Motor neuron (in vitro differentiated cells): ENCODE results near the gene SPOCK2. TPM values are rescaled to one million over a fixed set of nuclear protein-coding genes. Genes with fewer than 3 reads are reported as not detected.

Experiments
- ATAC-seq, 8 experiments: fragments of 200-7000 bp; cut with Tn5 transposase; replicated peaks in 6 of 8; 2 replicates each; pipeline ENCODE4 v1.8.0; 2021; ENCODE audit warnings: mild to moderate bottlenecking in 8 of 8, moderate library complexity in 8 of 8
- H3K27ac ChIP-seq, 2 donors: fragments of 250-450 bp; sonication (Bioruptor Pico); 2 replicates each; pipeline ENCODE4 v1.9.0; 2021; ENCODE audit warnings: antibody characterized with exemption in 2 of 2, mild to moderate bottlenecking in 2 of 2, moderate library complexity in 1 of 2
- H3K4me1 ChIP-seq, 2 donors: fragments of 250-450 bp; sonication (Bioruptor Pico); replicated peaks in 1 of 2; 2 replicates each; pipeline ENCODE4 v1.6.1; 2021; ENCODE audit warnings: antibody characterized with exemption in 2 of 2, mild to moderate bottlenecking in 2 of 2, moderate library complexity in 1 of 2
- H3K4me3 ChIP-seq, 5 donors: fragments of 250-450 bp; sonication (Bioruptor Pico); 2 replicates each; pipeline ENCODE4 v1.9.0; 2021; ENCODE audit warnings: antibody characterized with exemption in 5 of 5, mild to moderate bottlenecking in 5 of 5, moderate library complexity in 4 of 5
- WGBS, 10 experiments: fragments of 450-650 bp; shearing (Covaris generic); methylation state at CpG; one replicate each; pipeline ENCODE4 v1.0.0; 2022; 5-methylcytosine and 5-hydroxymethylcytosine counted together
- in situ Hi-C, 9 experiments: fragments of 400-800 bp; cut with MboI; loops; one replicate each; pipeline ENCODE4 v1.15.0; 2021; ENCODE audit warnings: low sequenced_read_pairs in 9 of 9, low pct_unique_long_range_greater_than_20kb in 2 of 9; ENCODE audit not compliant: unreplicated experiment in 9 of 9
- total RNA-seq, 8 experiments: library from RNA; unstranded; fragments of 300-600 nt; gene quantifications; 2 replicates each; pipeline versions ENCODE4 v1.2.3 to v1.2.4, GENCODE V29; 2022

Gene SPOCK2
- total RNA-seq, 8 experiments from 2014 or later, result 0.58 to 93.2 (median 23.3) TPM

GRCh38 chr10:72061930-72062329, 26.4 kb downstream of the SPOCK2 start:
- ATAC-seq, result peak in 4 of 8 experiments; percentile 15 to 31 (median 20)
- in situ Hi-C loops, result loop anchor here in 1 of 9 experiments (25.0 kb wide), 1 partner anchor 275 kb away; no protein-coding TSS in a partner anchor
- H3K27ac ChIP-seq, result no peak overlapping the region
- 60 to 100% (median 76%) methylated on average over 1 to 9 of the region's 9 CpGs; no CpG with 5 or more reads in 6 of the 10 experiments for WGBS, 10 experiments
- peaks cover 5 to 9% of the 10 kb centered on the region in 2 donors for H3K4me1 ChIP-seq
- no peak overlapping the region for H3K4me3 ChIP-seq

GRCh38 chr10:72061491-72061890, 26.9 kb downstream of the SPOCK2 start:
- Histone ChIP-seq H3K27ac (no peak overlapping the region), H3K4me1 (peaks cover 5 to 9% of the 10 kb centered on the region in 2 donors), H3K4me3 (no peak overlapping the region)
- WGBS, 10 experiments, result 80 to 90% methylated on average over 2 of the region's 5 CpGs; no CpG with 5 or more reads in 8 of the 10 experiments
- in situ Hi-C loops, result loop anchor here in 1 of 9 experiments (25.0 kb wide), 1 partner anchor 276 kb away; no protein-coding TSS in a partner anchor
- peak in 6 of 8 experiments; percentile 28 to 42 (median 32) for ATAC-seq

GRCh38 chr10:72059843-72060822, 28.2 kb downstream of the SPOCK2 start:
- Histone ChIP-seq H3K4me1 (peaks cover 5 to 9% of the 10 kb centered on the region in 2 donors), H3K4me3 (no peak overlapping the region), H3K27ac (no peak overlapping the region)
- in situ Hi-C loops, result loop anchor here in 1 of 9 experiments (25.0 kb wide), 1 partner anchor 277 kb away; no protein-coding TSS in a partner anchor
- no peak for ATAC-seq
- WGBS, 10 experiments, result 30 to 100% (median 86%) methylated on average over 1 to 8 of the region's 19 CpGs; no CpG with 5 or more reads in 2 of the 10 experiments

- ATAC-seq, result no peak
- Histone ChIP-seq H3K4me1 (peaks cover 6 to 9% of the 10 kb centered on the region in 2 donors), H3K4me3 (no peak overlapping the region), H3K27ac (no peak overlapping the region)
- in situ Hi-C loops, result loop anchor here in 1 of 9 experiments (25.0 kb wide), 1 partner anchor 278 kb away; no protein-coding TSS in a partner anchor
- 20 to 100% (median 83%) methylated on average over 1 to 7 of the region's 21 CpGs; no CpG with 5 or more reads in 3 of the 10 experiments for WGBS, 10 experiments
Measured at GRCh38 chr10:72058989-72059842, 29.1 kb downstream of the SPOCK2 start.

- H3K4me1 ChIP-seq, result peaks cover 9 to 12% of the 10 kb centered on the region in 2 donors
- WGBS, 10 experiments, result 65 to 98% (median 93%) methylated on average over 5 to 11 of the region's 12 CpGs; no CpG with 5 or more reads in 1 of the 10 experiments
- ATAC-seq, result no peak
- in situ Hi-C loops, result loop anchor here in 1 of 9 experiments (25.0 kb wide), 1 partner anchor 279 kb away; no protein-coding TSS in a partner anchor
- H3K4me3 ChIP-seq, result no peak overlapping the region
- no peak overlapping the region for H3K27ac ChIP-seq
Measured at GRCh38 chr10:72058347-72058898, 29.9 kb downstream of the SPOCK2 start.

- WGBS, 10 experiments, result 83 to 100% (median 87%) methylated on average over 2 to 11 of the region's 25 CpGs; no CpG with 5 or more reads in 5 of the 10 experiments
- no peak overlapping the region for H3K27ac ChIP-seq
- no peak overlapping the region for H3K4me3 ChIP-seq
- no peak for ATAC-seq
- in situ Hi-C loops, result loop anchor here in 1 of 9 experiments (25.0 kb wide), 1 partner anchor 280 kb away; no protein-coding TSS in a partner anchor
- H3K4me1 ChIP-seq, result peaks cover 8 to 9% of the 10 kb centered on the region in 2 donors
Measured at GRCh38 chr10:72056932-72057751, 31.2 kb downstream of the SPOCK2 start.

GRCh38 chr10:72056113-72056512, 32.2 kb downstream of the SPOCK2 start:
- in situ Hi-C loops, result loop anchor here in 1 of 9 experiments (25.0 kb wide), 1 partner anchor 281 kb away; no protein-coding TSS in a partner anchor
- H3K4me1 ChIP-seq, result peaks cover 4 to 7% of the 10 kb centered on the region in 2 donors
- WGBS, 10 experiments, result 80 to 100% (median 83%) methylated on average over 1 to 3 of the region's 5 CpGs; no CpG with 5 or more reads in 7 of the 10 experiments
- no peak overlapping the region for H3K27ac ChIP-seq
- no peak for ATAC-seq
- H3K4me3 ChIP-seq, result no peak overlapping the region

GRCh38 chr10:72053690-72054089, 34.7 kb downstream of the SPOCK2 start:
- 6 to 100% (median 60%) methylated on average over 1 to 4 of the region's 7 CpGs; no CpG with 5 or more reads in 3 of the 10 experiments for WGBS, 10 experiments
- in situ Hi-C loops, result loop anchor here in 1 of 9 experiments (25.0 kb wide), 1 partner anchor 284 kb away; no protein-coding TSS in a partner anchor
- Histone ChIP-seq H3K4me3 (no peak overlapping the region), H3K4me1 (peaks cover 4% of the 10 kb centered on the region in 2 donors), H3K27ac (no peak overlapping the region)
- ATAC-seq, result no peak

GRCh38 chr10:72050873-72051272, 37.5 kb downstream of the SPOCK2 start:
- WGBS, 10 experiments, result 77 to 100% (median 80%) methylated on average over 1 to 3 of the region's 3 CpGs; no CpG with 5 or more reads in 6 of the 10 experiments
- Histone ChIP-seq H3K27ac (no peak overlapping the region), H3K4me3 (no peak overlapping the region), H3K4me1 (peaks cover 4% of the 10 kb centered on the region in 2 donors)
- in situ Hi-C loops, result loop anchor here in 1 of 9 experiments (25.0 kb wide), 1 partner anchor 286 kb away; no protein-coding TSS in a partner anchor
- no peak for ATAC-seq

- in situ Hi-C loops, result loop anchor here in 2 of 9 experiments (10.0 to 25.0 kb wide), 3 partner anchors 95 to 287 kb away; no protein-coding TSS in a partner anchor
- WGBS, 10 experiments, result 33 to 100% (median 84%) methylated on average over 1 to 5 of the region's 5 CpGs; no CpG with 5 or more reads in 1 of the 10 experiments
- Histone ChIP-seq H3K4me3 (no peak overlapping the region), H3K4me1 (peaks cover 4% of the 10 kb centered on the region in 2 donors), H3K27ac (no peak overlapping the region)
- peak in 3 of 8 experiments; percentile 54 to 67 (median 55) for ATAC-seq
Measured at GRCh38 chr10:72049969-72050781, 38.2 kb downstream of the SPOCK2 start.
